Metanephros (tissue), 1 donor: ENCODE measurements around the gene THSD4. TPM values are rescaled to one million over a fixed set of nuclear protein-coding genes. Genes with fewer than 3 reads are reported as not detected.

Experiments
- total RNA-seq: library from RNA; depleted of rRNA; stranded (reverse); fragments of >200 nt; gene quantifications from one replicate; pipeline ENCODE4 v1.2.3, GENCODE V29; 2014

THSD4 gene
- total RNA-seq = 65.6 TPM

GRCh38 chr15:71114887-71115566 lies at the start of gene THSD4:
Gene THSD4 (plus strand): TSS chr15:71115471.

GRCh38 chr15:71810256-71811035 lies 695.2 kb downstream of the THSD4 start, which contains the start of gene NR2E3:
Gene NR2E3 (plus strand): TSS chr15:71810554. CDS start chr15:71810744, 190 bp downstream.

Other genes starting within 250 kb of the THSD4 start
- gene THAP10, start 223.0 kb upstream of the THSD4 start, total RNA-seq = 2.8 TPM
- gene LRRC49, start 222.6 kb upstream of the THSD4 start, total RNA-seq = 28.7 TPM